Esophagus muscularis mucosa (tissue), 3 donors: ENCODE measurements around the gene CFAP99.

Experiments used
- POLR2A ChIP-seq: fragments of 450-650 bp; IDR thresholded peaks from one replicate; pipeline ENCODE4 v1.6.1; 2017; ENCODE audit warnings: antibody characterized with exemption, moderate library complexity, mild to moderate bottlenecking, low read depth
- TF ChIP-seq, protein P1 (sequence below), 3 experiments: fragments of 200-600 bp in 2 of 3; fragments of 450-650 bp in 1 of 3; sonication (generic) in 2 of 3; IDR thresholded peaks; one replicate each; pipeline ENCODE4 v1.5.1; 2017 to 2019; ENCODE audit warnings: antibody characterized with exemption in 3 of 3, mild to moderate bottlenecking in 2 of 3, moderate library complexity in 1 of 3

DNA sequence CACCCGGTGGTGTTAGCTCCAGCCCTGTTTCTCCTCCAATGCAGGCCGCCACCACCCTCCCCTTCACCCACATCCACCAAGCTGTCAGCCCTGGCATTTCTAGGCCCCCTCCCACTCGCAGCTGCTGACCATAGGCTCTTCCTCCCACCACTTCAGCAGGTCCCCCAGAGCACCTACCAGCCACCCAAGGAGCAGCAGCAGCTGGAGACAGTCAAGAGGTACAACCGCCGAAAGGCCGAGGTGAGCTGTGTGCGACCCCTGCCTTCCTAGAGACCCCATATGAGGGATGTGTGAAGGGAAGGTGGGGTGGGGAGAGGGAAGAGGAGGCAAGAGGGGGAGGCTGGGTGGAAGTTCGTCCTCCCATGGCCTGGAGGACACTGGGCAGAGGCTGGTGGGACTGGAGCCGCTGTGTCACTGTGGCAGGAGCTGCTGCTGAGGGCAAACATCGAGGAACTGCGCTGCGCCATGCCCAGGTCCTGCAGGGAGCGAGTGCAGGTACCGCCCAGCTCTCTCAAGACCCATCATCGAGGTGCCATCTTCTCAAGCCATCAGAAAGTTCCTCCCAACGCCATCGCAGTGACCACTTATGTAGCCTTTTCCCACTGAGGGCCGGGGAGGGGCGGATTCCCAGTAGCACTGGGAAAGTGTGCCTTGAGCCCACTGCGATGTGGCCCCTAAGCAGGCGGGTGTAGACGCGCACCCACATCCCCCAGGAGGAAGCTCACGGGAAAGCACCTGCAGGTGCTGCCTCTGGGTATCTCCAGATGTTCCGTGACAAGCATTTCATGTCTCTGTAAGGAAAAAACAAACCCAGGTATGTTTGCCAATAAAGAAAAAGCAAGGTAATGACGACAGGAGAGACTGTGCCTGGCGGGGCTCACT is 31.0 kb downstream of the CFAP99 start:
- TF ChIP-seq, protein P1, sequence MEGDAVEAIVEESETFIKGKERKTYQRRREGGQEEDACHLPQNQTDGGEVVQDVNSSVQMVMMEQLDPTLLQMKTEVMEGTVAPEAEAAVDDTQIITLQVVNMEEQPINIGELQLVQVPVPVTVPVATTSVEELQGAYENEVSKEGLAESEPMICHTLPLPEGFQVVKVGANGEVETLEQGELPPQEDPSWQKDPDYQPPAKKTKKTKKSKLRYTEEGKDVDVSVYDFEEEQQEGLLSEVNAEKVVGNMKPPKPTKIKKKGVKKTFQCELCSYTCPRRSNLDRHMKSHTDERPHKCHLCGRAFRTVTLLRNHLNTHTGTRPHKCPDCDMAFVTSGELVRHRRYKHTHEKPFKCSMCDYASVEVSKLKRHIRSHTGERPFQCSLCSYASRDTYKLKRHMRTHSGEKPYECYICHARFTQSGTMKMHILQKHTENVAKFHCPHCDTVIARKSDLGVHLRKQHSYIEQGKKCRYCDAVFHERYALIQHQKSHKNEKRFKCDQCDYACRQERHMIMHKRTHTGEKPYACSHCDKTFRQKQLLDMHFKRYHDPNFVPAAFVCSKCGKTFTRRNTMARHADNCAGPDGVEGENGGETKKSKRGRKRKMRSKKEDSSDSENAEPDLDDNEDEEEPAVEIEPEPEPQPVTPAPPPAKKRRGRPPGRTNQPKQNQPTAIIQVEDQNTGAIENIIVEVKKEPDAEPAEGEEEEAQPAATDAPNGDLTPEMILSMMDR (IDR thresholded peaks at IDR 0.05): no peak
- TF ChIP-seq POLR2A: no peak
